ENCODE data around the gene RBM10.

Gene RBM10

GRCh38 chrX:47209508-47210238 is 64.7 kb downstream of the RBM10 start:
- no peak overlapping the region for H3K4me3 ChIP-seq (ENCODE audit: low read length in 2 of 2)
- peaks cover 84 to 90% of the 10 kb centered on the region in 2 donors for H3K36me3 ChIP-seq (ENCODE audit: control insufficient read depth in 2 of 2, insufficient read depth in 2 of 2, low read length in 2 of 2)
- H3K27me3 ChIP-seq (ENCODE audit: control insufficient read depth in 2 of 2, insufficient read depth in 2 of 2, low read length in 2 of 2): peaks cover 0 to 3% of the 10 kb centered on the region in 2 donors
- H3K27ac ChIP-seq (ENCODE audit: low read depth in 2 of 2, low read length in 2 of 2): no peak overlapping the region
- H3K4me1 ChIP-seq (ENCODE audit: control insufficient read depth in 2 of 2, insufficient read depth in 2 of 2, low read length in 2 of 2): no peaks in the 10 kb centered on the region
- no peaks in the 10 kb centered on the region for H3K9me3 ChIP-seq (ENCODE audit: control insufficient read depth in 2 of 2, low read length in 2 of 2)
- H3K9ac ChIP-seq (ENCODE audit: low read depth in 1 of 2, low read length in 2 of 2): no peak overlapping the region

GRCh38 chrX:47210661-47211425 is 65.8 kb downstream of the RBM10 start:
- peaks cover 85 to 92% of the 10 kb centered on the region in 2 donors for H3K36me3 ChIP-seq (ENCODE audit: control insufficient read depth in 2 of 2, insufficient read depth in 2 of 2, low read length in 2 of 2)
- H3K27me3 ChIP-seq (ENCODE audit: control insufficient read depth in 2 of 2, insufficient read depth in 2 of 2, low read length in 2 of 2): peaks cover 0 to 3% of the 10 kb centered on the region in 2 donors

GRCh38 chrX:47212381-47213293 is 67.6 kb downstream of the RBM10 start:
- Histone ChIP-seq H3K9me3 (ENCODE audit: control insufficient read depth in 2 of 2, low read length in 2 of 2) (no peaks in the 10 kb centered on the region), H3K9ac (ENCODE audit: low read depth in 1 of 2, low read length in 2 of 2) (no peak overlapping the region), H3K27ac (ENCODE audit: low read depth in 2 of 2, low read length in 2 of 2) (no peak overlapping the region), H3K4me1 (ENCODE audit: control insufficient read depth in 2 of 2, insufficient read depth in 2 of 2, low read length in 2 of 2) (peaks cover 12% of the 10 kb centered on the region in 2 donors), H3K36me3 (ENCODE audit: control insufficient read depth in 2 of 2, insufficient read depth in 2 of 2, low read length in 2 of 2) (peaks cover 77 to 79% of the 10 kb centered on the region in 2 donors), H3K27me3 (ENCODE audit: control insufficient read depth in 2 of 2, insufficient read depth in 2 of 2, low read length in 2 of 2) (peaks cover 0 to 3% of the 10 kb centered on the region in 2 donors), H3K4me3 (ENCODE audit: low read length in 2 of 2) (no peak overlapping the region)

More at GRCh38 chrX:47210661-47211425, 65.8 kb downstream of the RBM10 start:
- Histone ChIP-seq H3K4me3 (ENCODE audit: low read length in 2 of 2) (no peak overlapping the region), H3K4me1 (ENCODE audit: control insufficient read depth in 2 of 2, insufficient read depth in 2 of 2, low read length in 2 of 2) (no peaks in the 10 kb centered on the region), H3K9ac (ENCODE audit: low read depth in 1 of 2, low read length in 2 of 2) (no peak overlapping the region), H3K9me3 (ENCODE audit: control insufficient read depth in 2 of 2, low read length in 2 of 2) (no peaks in the 10 kb centered on the region), H3K27ac (ENCODE audit: low read depth in 2 of 2, low read length in 2 of 2) (no peak overlapping the region)

GRCh38 chrX:47214435-47215077 is 69.5 kb downstream of the RBM10 start:
- Histone ChIP-seq H3K4me1 (ENCODE audit: control insufficient read depth in 2 of 2, insufficient read depth in 2 of 2, low read length in 2 of 2) (peaks cover 15 to 16% of the 10 kb centered on the region in 2 donors), H3K27ac (ENCODE audit: low read depth in 2 of 2, low read length in 2 of 2) (no peak overlapping the region), H3K27me3 (ENCODE audit: control insufficient read depth in 2 of 2, insufficient read depth in 2 of 2, low read length in 2 of 2) (peaks cover 0 to 3% of the 10 kb centered on the region in 2 donors), H3K4me3 (ENCODE audit: low read length in 2 of 2) (no peak overlapping the region), H3K9ac (ENCODE audit: low read depth in 1 of 2, low read length in 2 of 2) (no peak overlapping the region), H3K36me3 (ENCODE audit: control insufficient read depth in 2 of 2, insufficient read depth in 2 of 2, low read length in 2 of 2) (peaks cover 64 to 65% of the 10 kb centered on the region in 2 donors), H3K9me3 (ENCODE audit: control insufficient read depth in 2 of 2, low read length in 2 of 2) (no peaks in the 10 kb centered on the region)

- H3K36me3 ChIP-seq (ENCODE audit: control insufficient read depth in 2 of 2, insufficient read depth in 2 of 2, low read length in 2 of 2): peaks cover 56% of the 10 kb centered on the region in 2 donors
- H3K4me1 ChIP-seq (ENCODE audit: control insufficient read depth in 2 of 2, insufficient read depth in 2 of 2, low read length in 2 of 2): peaks cover 21 to 24% of the 10 kb centered on the region in 2 donors
- H3K4me3 ChIP-seq (ENCODE audit: low read length in 2 of 2): no peak overlapping the region
- H3K9ac ChIP-seq (ENCODE audit: low read depth in 1 of 2, low read length in 2 of 2): no peak overlapping the region
- H3K27me3 ChIP-seq (ENCODE audit: control insufficient read depth in 2 of 2, insufficient read depth in 2 of 2, low read length in 2 of 2): peaks cover 0 to 3% of the 10 kb centered on the region in 2 donors
- no peaks in the 10 kb centered on the region for H3K9me3 ChIP-seq (ENCODE audit: control insufficient read depth in 2 of 2, low read length in 2 of 2)
- H3K27ac ChIP-seq (ENCODE audit: low read depth in 2 of 2, low read length in 2 of 2): no peak overlapping the region
These were observed 70.4 kb downstream of the RBM10 start for GRCh38 chrX:47215291-47215900.

GRCh38 chrX:47216393-47216925 is 71.4 kb downstream of the RBM10 start:
- no peaks in the 10 kb centered on the region for H3K9me3 ChIP-seq (ENCODE audit: control insufficient read depth in 2 of 2, low read length in 2 of 2)
- H3K27ac ChIP-seq (ENCODE audit: low read depth in 2 of 2, low read length in 2 of 2): peak overlapping the region; percentile 87 to 93
- peaks cover 21 to 30% of the 10 kb centered on the region in 2 donors for H3K4me1 ChIP-seq (ENCODE audit: control insufficient read depth in 2 of 2, insufficient read depth in 2 of 2, low read length in 2 of 2)
- H3K27me3 ChIP-seq (ENCODE audit: control insufficient read depth in 2 of 2, insufficient read depth in 2 of 2, low read length in 2 of 2): no peaks in the 10 kb centered on the region
- H3K36me3 ChIP-seq (ENCODE audit: control insufficient read depth in 2 of 2, insufficient read depth in 2 of 2, low read length in 2 of 2): peaks cover 45 to 46% of the 10 kb centered on the region in 2 donors
- H3K9ac ChIP-seq (ENCODE audit: low read depth in 1 of 2, low read length in 2 of 2): no peak overlapping the region
- H3K4me3 ChIP-seq (ENCODE audit: low read length in 2 of 2): no peak overlapping the region

GRCh38 chrX:47217121-47217851 is 72.3 kb downstream of the RBM10 start:
- Histone ChIP-seq H3K27me3 (ENCODE audit: control insufficient read depth in 2 of 2, insufficient read depth in 2 of 2, low read length in 2 of 2) (no peaks in the 10 kb centered on the region), H3K9me3 (ENCODE audit: control insufficient read depth in 2 of 2, low read length in 2 of 2) (no peaks in the 10 kb centered on the region), H3K4me3 (ENCODE audit: low read length in 2 of 2) (peak overlapping the region; percentile 84 to 91), H3K36me3 (ENCODE audit: control insufficient read depth in 2 of 2, insufficient read depth in 2 of 2, low read length in 2 of 2) (peaks cover 37 to 39% of the 10 kb centered on the region in 2 donors), H3K27ac (ENCODE audit: low read depth in 2 of 2, low read length in 2 of 2) (peak overlapping the region; percentile 87 to 93), H3K4me1 (ENCODE audit: control insufficient read depth in 2 of 2, insufficient read depth in 2 of 2, low read length in 2 of 2) (peaks cover 21 to 30% of the 10 kb centered on the region in 2 donors), H3K9ac (ENCODE audit: low read depth in 1 of 2, low read length in 2 of 2) (peak overlapping the region; percentile 54 to 64)

GRCh38 chrX:47217852-47218279 is 72.8 kb downstream of the RBM10 start:
- Histone ChIP-seq H3K27me3 (ENCODE audit: control insufficient read depth in 2 of 2, insufficient read depth in 2 of 2, low read length in 2 of 2) (no peaks in the 10 kb centered on the region), H3K4me3 (ENCODE audit: low read length in 2 of 2) (peak overlapping the region; percentile 84 to 91), H3K9me3 (ENCODE audit: control insufficient read depth in 2 of 2, low read length in 2 of 2) (no peaks in the 10 kb centered on the region), H3K4me1 (ENCODE audit: control insufficient read depth in 2 of 2, insufficient read depth in 2 of 2, low read length in 2 of 2) (peaks cover 21 to 30% of the 10 kb centered on the region in 2 donors), H3K27ac (ENCODE audit: low read depth in 2 of 2, low read length in 2 of 2) (peak overlapping the region; percentile 87 to 93), H3K9ac (ENCODE audit: low read depth in 1 of 2, low read length in 2 of 2) (peak overlapping the region; percentile 78 to 88), H3K36me3 (ENCODE audit: control insufficient read depth in 2 of 2, insufficient read depth in 2 of 2, low read length in 2 of 2) (peaks cover 31 to 34% of the 10 kb centered on the region in 2 donors)

Measured in mucosa of rectum (tissue), 2 donors.